ENCODE data around the gene CDK5R2.
"Not testable (repeated sequence)": the region's sequence is repeated elsewhere in the genome, so short reads cannot be mapped to it uniquely, and the experiment has no call there.

DNA sequence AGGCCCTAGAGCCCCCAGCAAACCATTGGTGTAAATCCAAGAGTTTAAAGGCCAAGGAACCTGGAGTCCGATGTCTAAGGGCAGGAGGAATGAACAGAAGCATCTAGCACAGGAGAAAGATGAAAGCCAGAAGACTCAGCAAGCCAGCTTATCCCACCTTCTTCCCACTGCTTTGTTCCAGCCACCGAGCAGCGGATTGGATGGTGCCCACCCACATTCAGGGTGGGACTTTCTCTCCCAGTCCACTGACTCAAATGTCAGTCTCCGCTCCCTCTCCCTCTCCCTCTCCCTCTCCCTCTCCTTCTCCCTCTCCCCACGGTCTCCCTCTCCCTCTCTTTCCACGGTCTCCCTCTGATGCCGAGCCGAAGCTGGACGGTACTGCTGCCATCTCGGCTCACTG lies 29.0 kb upstream of the CDK5R2 start:
- TF ChIP-seq CTCF (IDR thresholded peaks at IDR 0.05); SIN3A (IDR thresholded peaks at IDR 0.05; ENCODE audit: borderline replicate concordance, insufficient read depth, low read depth, low read length); POLR2AphosphoS5 (IDR thresholded peaks at IDR 0.05; ENCODE audit: low read depth, low read length): not testable (repeated sequence)
- TF ChIP-seq, protein P1, sequence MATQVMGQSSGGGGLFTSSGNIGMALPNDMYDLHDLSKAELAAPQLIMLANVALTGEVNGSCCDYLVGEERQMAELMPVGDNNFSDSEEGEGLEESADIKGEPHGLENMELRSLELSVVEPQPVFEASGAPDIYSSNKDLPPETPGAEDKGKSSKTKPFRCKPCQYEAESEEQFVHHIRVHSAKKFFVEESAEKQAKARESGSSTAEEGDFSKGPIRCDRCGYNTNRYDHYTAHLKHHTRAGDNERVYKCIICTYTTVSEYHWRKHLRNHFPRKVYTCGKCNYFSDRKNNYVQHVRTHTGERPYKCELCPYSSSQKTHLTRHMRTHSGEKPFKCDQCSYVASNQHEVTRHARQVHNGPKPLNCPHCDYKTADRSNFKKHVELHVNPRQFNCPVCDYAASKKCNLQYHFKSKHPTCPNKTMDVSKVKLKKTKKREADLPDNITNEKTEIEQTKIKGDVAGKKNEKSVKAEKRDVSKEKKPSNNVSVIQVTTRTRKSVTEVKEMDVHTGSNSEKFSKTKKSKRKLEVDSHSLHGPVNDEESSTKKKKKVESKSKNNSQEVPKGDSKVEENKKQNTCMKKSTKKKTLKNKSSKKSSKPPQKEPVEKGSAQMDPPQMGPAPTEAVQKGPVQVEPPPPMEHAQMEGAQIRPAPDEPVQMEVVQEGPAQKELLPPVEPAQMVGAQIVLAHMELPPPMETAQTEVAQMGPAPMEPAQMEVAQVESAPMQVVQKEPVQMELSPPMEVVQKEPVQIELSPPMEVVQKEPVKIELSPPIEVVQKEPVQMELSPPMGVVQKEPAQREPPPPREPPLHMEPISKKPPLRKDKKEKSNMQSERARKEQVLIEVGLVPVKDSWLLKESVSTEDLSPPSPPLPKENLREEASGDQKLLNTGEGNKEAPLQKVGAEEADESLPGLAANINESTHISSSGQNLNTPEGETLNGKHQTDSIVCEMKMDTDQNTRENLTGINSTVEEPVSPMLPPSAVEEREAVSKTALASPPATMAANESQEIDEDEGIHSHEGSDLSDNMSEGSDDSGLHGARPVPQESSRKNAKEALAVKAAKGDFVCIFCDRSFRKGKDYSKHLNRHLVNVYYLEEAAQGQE (IDR thresholded peaks at IDR 0.05; ENCODE audit: insufficient read depth in 1 of 2, low read depth in 2 of 2, low read length in 1 of 2) = not testable (repeated sequence)

Data from Panc1 (cell line).